Epidermal melanocyte (primary cell): ENCODE measurements around the gene WNK1.
"Not testable (repeated sequence)": the region's sequence is repeated elsewhere in the genome, so short reads cannot be mapped to it uniquely, and the experiment has no call there.

Experiments
- DNase-seq: peaks from one replicate; pipeline ENCODE4 v3.0.0; 2011; ENCODE audit warnings: low spot score; ENCODE audit not compliant: insufficient read length

The WNK1 gene

GRCh38 chr12:751999-752694 lies at the start of gene WNK1:
TSS of gene WNK1 (plus strand) at chr12:752579. CDS start at chr12:753566, 987 bp downstream.
- peak; percentile 99 for DNase-seq

GRCh38 chr12:704516-705242 lies 47.7 kb upstream of the WNK1 start:
- no peak for DNase-seq

- DNase-seq = not testable (repeated sequence)
These were observed 44.3 kb upstream of the WNK1 start for GRCh38 chr12:708084-708483.

- no peak for DNase-seq
These were observed 42.8 kb upstream of the WNK1 start for GRCh38 chr12:709455-710020.

- DNase-seq = peak; percentile 45
These were observed 40.1 kb upstream of the WNK1 start for GRCh38 chr12:712172-712863.

GRCh38 chr12:713281-713875 lies 39.0 kb upstream of the WNK1 start:
- no peak for DNase-seq

GRCh38 chr12:716506-716905 lies 35.9 kb upstream of the WNK1 start:
- DNase-seq = no peak

GRCh38 chr12:718756-719102 lies 33.6 kb upstream of the WNK1 start:
- DNase-seq = no peak

GRCh38 chr12:720231-720941 lies 32.0 kb upstream of the WNK1 start:
- no peak for DNase-seq

- no peak for DNase-seq
These were observed 28.1 kb upstream of the WNK1 start for GRCh38 chr12:724194-724855.

GRCh38 chr12:725076-725475 lies 27.3 kb upstream of the WNK1 start:
- DNase-seq = no peak

- DNase-seq = no peak
These were observed 25.9 kb upstream of the WNK1 start for GRCh38 chr12:726281-727140.

- no peak for DNase-seq
These were observed 25.1 kb upstream of the WNK1 start for GRCh38 chr12:727321-727720.

- DNase-seq = no peak
These were observed 23.6 kb upstream of the WNK1 start for GRCh38 chr12:728781-729180.

- DNase-seq = no peak
These were observed 23.2 kb upstream of the WNK1 start for GRCh38 chr12:729221-729620.

GRCh38 chr12:730550-730949 lies 21.8 kb upstream of the WNK1 start:
- DNase-seq = no peak

GRCh38 chr12:737122-737739 lies 15.1 kb upstream of the WNK1 start:
- DNase-seq = no peak

GRCh38 chr12:738712-739111 lies 13.7 kb upstream of the WNK1 start:
- DNase-seq = no peak

GRCh38 chr12:739349-739748 lies 13.0 kb upstream of the WNK1 start:
- no peak for DNase-seq
